Adrenal gland (tissue), 5 donors: Measurements from ENCODE around the gene EXD3.

Source experiments
- POLR2A ChIP-seq, 2 donors: fragments of 450-650 bp; IDR thresholded peaks; one replicate each; pipeline ENCODE4 v1.6.1; 2017; ENCODE audit warnings: antibody characterized with exemption in 2 of 2, mild to moderate bottlenecking in 2 of 2, moderate library complexity in 1 of 2
- TF ChIP-seq, protein P1 (sequence below), 6 experiments: fragments of 450-650 bp in 4 of 6; fragments of 200-600 bp in 2 of 6; sonication (generic) in 1 of 6; IDR thresholded peaks; 1 replicate in 5 of 6; 2 replicates in 1 of 6; pipeline versions ENCODE4 v1.5.1 to v1.8.0; 2016 to 2021; ENCODE audit warnings: antibody characterized with exemption in 6 of 6, mild to moderate bottlenecking in 2 of 6, moderate library complexity in 1 of 6
- donor health status: DM: no; HTN: no; CAD: no.

DNA sequence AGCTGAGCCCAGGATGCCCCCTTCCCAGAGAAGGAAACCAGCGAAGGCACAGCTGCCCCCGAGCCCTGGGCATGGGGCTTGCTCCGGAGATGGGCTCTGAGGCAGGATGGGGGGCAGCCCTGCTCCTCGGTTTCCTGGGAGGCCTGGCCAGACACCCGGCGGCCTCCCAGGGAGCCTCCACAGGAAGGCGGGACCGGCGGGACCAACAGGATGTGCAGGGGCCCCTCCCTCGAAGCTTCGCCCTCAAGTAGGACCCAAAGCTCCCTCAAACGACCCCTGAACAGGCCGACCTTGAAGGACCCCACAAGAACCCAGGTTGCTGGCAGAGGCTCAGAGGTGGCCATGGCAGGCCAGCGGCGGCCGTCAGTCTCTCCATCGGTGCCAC, 11.7 kb downstream of the EXD3 start:
- TF ChIP-seq, protein P1, sequence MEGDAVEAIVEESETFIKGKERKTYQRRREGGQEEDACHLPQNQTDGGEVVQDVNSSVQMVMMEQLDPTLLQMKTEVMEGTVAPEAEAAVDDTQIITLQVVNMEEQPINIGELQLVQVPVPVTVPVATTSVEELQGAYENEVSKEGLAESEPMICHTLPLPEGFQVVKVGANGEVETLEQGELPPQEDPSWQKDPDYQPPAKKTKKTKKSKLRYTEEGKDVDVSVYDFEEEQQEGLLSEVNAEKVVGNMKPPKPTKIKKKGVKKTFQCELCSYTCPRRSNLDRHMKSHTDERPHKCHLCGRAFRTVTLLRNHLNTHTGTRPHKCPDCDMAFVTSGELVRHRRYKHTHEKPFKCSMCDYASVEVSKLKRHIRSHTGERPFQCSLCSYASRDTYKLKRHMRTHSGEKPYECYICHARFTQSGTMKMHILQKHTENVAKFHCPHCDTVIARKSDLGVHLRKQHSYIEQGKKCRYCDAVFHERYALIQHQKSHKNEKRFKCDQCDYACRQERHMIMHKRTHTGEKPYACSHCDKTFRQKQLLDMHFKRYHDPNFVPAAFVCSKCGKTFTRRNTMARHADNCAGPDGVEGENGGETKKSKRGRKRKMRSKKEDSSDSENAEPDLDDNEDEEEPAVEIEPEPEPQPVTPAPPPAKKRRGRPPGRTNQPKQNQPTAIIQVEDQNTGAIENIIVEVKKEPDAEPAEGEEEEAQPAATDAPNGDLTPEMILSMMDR (IDR thresholded peaks at IDR 0.05) = no peak
- no peak for TF ChIP-seq POLR2A (IDR thresholded peaks at IDR 0.05)
